CD14-positive monocyte (primary cell): ENCODE data around the gene ADGRF1. TPM values are rescaled to one million over a fixed set of nuclear protein-coding genes. Genes with fewer than 3 reads are reported as not detected.

Experiments
- DNase-seq, 3 donors: peaks; one replicate each; pipeline ENCODE4 v3.0.0-alpha.2; 2011 to 2022
- H2AFZ ChIP-seq: 2 replicates; pipeline ENCODE4 v1.6.0; 2012; ENCODE audit warnings: mild to moderate bottlenecking, low read depth, low read length, inconsistent platforms; ENCODE audit not compliant: insufficient read depth, poor library complexity, severe bottlenecking
- H3K27ac ChIP-seq, 2 donors: 1 replicate in 1 of 2; 2 replicates in 1 of 2; pipeline ENCODE4 v1.5.1; 2012 to 2013; ENCODE audit warnings: low read length in 2 of 2, control low read depth in 1 of 2, inconsistent platforms in 1 of 2, low read depth in 1 of 2, mild to moderate bottlenecking in 1 of 2
- H3K27me3 ChIP-seq, 2 donors: one replicate each; pipeline versions ENCODE4 v1.6.0 to v1.6.1; 2011 to 2013; ENCODE audit warnings: low read length in 2 of 2; ENCODE audit not compliant: control insufficient read depth in 2 of 2, insufficient read depth in 2 of 2
- H3K36me3 ChIP-seq, 2 donors: replicated peaks in 1 of 2; 1 replicate in 1 of 2; 2 replicates in 1 of 2; pipeline versions ENCODE4 v1.5.1 to v1.6.1; 2012 to 2013; ENCODE audit warnings: low read length in 2 of 2, control low read depth in 1 of 2, inconsistent platforms in 1 of 2, mild to moderate bottlenecking in 1 of 2; ENCODE audit not compliant: insufficient read depth in 2 of 2, control insufficient read depth in 1 of 2
- H3K4me1 ChIP-seq, 2 donors: 1 replicate in 1 of 2; 2 replicates in 1 of 2; pipeline versions ENCODE4 v1.5.1 to v1.6.1; 2012 to 2013; ENCODE audit warnings: low read length in 2 of 2, control low read depth in 1 of 2, inconsistent platforms in 1 of 2, mild to moderate bottlenecking in 1 of 2, moderate library complexity in 1 of 2; ENCODE audit not compliant: insufficient read depth in 2 of 2, control insufficient read depth in 1 of 2
- H3K4me2 ChIP-seq: replicated peaks from 2 replicates; pipeline ENCODE3; 2012; ENCODE audit warnings: low read length, moderate library complexity, mild to moderate bottlenecking; ENCODE audit not compliant: poor library complexity, severe bottlenecking; ENCODE audit errors: extremely low read depth
- H3K4me3 ChIP-seq, 3 experiments: fragments of 200-600 bp in 1 of 3; sonication (generic) in 1 of 3; replicated peaks in 1 of 3; 1 replicate in 2 of 3; 2 replicates in 1 of 3; pipeline ENCODE4 v1.5.1; 2011 to 2013; ENCODE audit warnings: low read length in 3 of 3, mild to moderate bottlenecking in 3 of 3, control low read depth in 2 of 3, low read depth in 2 of 3, inconsistent platforms in 1 of 3, moderate library complexity in 1 of 3
- H3K79me2 ChIP-seq: 2 replicates; pipeline ENCODE4 v1.6.0; 2012; ENCODE audit warnings: mild to moderate bottlenecking, control low read depth, inconsistent platforms, low read length, moderate library complexity; ENCODE audit not compliant: insufficient read depth
- H3K9ac ChIP-seq: 2 replicates; pipeline ENCODE4 v1.6.0; 2017; ENCODE audit warnings: low read length, mild to moderate bottlenecking; ENCODE audit not compliant: insufficient read depth, poor library complexity, severe bottlenecking
- H3K9me3 ChIP-seq, 2 donors: replicated peaks in 1 of 2; 1 replicate in 1 of 2; 2 replicates in 1 of 2; pipeline versions ENCODE4 v1.5.1 to v1.6.1; 2012 to 2013; ENCODE audit warnings: low read length in 2 of 2, control low read depth in 1 of 2; ENCODE audit not compliant: control insufficient read depth in 1 of 2, insufficient read depth in 1 of 2
- H4K20me1 ChIP-seq: 2 replicates; pipeline ENCODE4 v1.6.0; 2012; ENCODE audit warnings: mild to moderate bottlenecking, low read length, control low read depth, moderate library complexity; ENCODE audit not compliant: insufficient read depth
- H3K27ac Mint-ChIP-seq, 7 donors: one replicate each; pipeline ENCODE4 v1.8.0; 2020; ENCODE audit warnings: mild to moderate bottlenecking in 7 of 7, mixed read lengths in 7 of 7, moderate library complexity in 6 of 7, inconsistent platforms in 2 of 7
- H3K27me3 Mint-ChIP-seq, 3 donors: one replicate each; pipeline ENCODE4 v1.8.0; 2021 to 2022; ENCODE audit warnings: low read depth in 3 of 3, mild to moderate bottlenecking in 3 of 3, mixed read lengths in 3 of 3, moderate library complexity in 3 of 3, inconsistent platforms in 1 of 3
- H3K36me3 Mint-ChIP-seq, 2 donors: one replicate each; pipeline ENCODE4 v1.8.0; 2020; ENCODE audit warnings: mixed read lengths in 2 of 2, inconsistent platforms in 1 of 2, mild to moderate bottlenecking in 1 of 2
- H3K4me1 Mint-ChIP-seq: one replicate; pipeline ENCODE4 v1.8.0; 2020; ENCODE audit warnings: mild to moderate bottlenecking, mixed read lengths
- H3K4me3 Mint-ChIP-seq, 2 donors: one replicate each; pipeline ENCODE4 v1.8.0; 2020; ENCODE audit warnings: mild to moderate bottlenecking in 2 of 2, mixed read lengths in 2 of 2, moderate library complexity in 1 of 2
- H3K9me3 Mint-ChIP-seq, 7 donors: one replicate each; pipeline ENCODE4 v1.8.0; 2020 to 2022; ENCODE audit warnings: mixed read lengths in 7 of 7, mild to moderate bottlenecking in 6 of 7, moderate library complexity in 6 of 7, inconsistent platforms in 2 of 7
- WGBS: methylation state at CpG from one replicate; pipeline ENCODE4 v1.1.5; 2013; ENCODE audit warnings: missing lambda C conversion rate; ENCODE audit not compliant: insufficient coverage; 5-methylcytosine and 5-hydroxymethylcytosine counted together
- intact Hi-C, 2 donors: fragments of 100-400 bp; cut with micrococcal nuclease; formaldehyde crosslinking; loops; one replicate each; pipeline versions ENCODE4 v1.15.0 to v1.15.1; 2023
- polyA plus RNA-seq, 3 donors: library from polyadenylated mRNA; depleted of rRNA in 1 of 3; unstranded in 2 of 3; stranded (reverse) in 1 of 3; fragments of 300-500 nt in 2 of 3; fragments of >200 nt in 1 of 3; fragmentation: Illumina TruSeq in 2 of 3; gene quantifications; 1 replicate in 2 of 3; 2 replicates in 1 of 3; pipeline ENCODE4 v1.2.3, GENCODE V29; 2012 to 2021
- TF ChIP-seq, protein P1 (sequence below): fragments of 200-600 bp; IDR thresholded peaks from one replicate; pipeline ENCODE4 v1.8.0; 2022; ENCODE audit warnings: antibody characterized with exemption, mild to moderate bottlenecking

ADGRF1 gene
- polyA plus RNA-seq, 3 donors = 0.03 TPM; not detected in 2

- H3K27ac Mint-ChIP-seq = no peak overlapping the region
- H3K9me3 ChIP-seq = no peaks in the 10 kb centered on the region
- TF ChIP-seq, protein P1, sequence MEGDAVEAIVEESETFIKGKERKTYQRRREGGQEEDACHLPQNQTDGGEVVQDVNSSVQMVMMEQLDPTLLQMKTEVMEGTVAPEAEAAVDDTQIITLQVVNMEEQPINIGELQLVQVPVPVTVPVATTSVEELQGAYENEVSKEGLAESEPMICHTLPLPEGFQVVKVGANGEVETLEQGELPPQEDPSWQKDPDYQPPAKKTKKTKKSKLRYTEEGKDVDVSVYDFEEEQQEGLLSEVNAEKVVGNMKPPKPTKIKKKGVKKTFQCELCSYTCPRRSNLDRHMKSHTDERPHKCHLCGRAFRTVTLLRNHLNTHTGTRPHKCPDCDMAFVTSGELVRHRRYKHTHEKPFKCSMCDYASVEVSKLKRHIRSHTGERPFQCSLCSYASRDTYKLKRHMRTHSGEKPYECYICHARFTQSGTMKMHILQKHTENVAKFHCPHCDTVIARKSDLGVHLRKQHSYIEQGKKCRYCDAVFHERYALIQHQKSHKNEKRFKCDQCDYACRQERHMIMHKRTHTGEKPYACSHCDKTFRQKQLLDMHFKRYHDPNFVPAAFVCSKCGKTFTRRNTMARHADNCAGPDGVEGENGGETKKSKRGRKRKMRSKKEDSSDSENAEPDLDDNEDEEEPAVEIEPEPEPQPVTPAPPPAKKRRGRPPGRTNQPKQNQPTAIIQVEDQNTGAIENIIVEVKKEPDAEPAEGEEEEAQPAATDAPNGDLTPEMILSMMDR = no peak
- no peaks in the 10 kb centered on the region for H3K27me3 ChIP-seq
- peaks cover 6% of the 10 kb centered on the region for H3K4me1 Mint-ChIP-seq
- H3K9me3 Mint-ChIP-seq = peaks cover 0 to 3% (median 0%) of the 10 kb centered on the region in 7 donors
- no peaks in the 10 kb centered on the region for H3K36me3 Mint-ChIP-seq
- no peaks in the 10 kb centered on the region for H4K20me1 ChIP-seq
- no peaks in the 10 kb centered on the region for H3K27me3 Mint-ChIP-seq
- H3K4me3 Mint-ChIP-seq = no peak overlapping the region
- H3K27ac ChIP-seq = no peak overlapping the region
- DNase-seq = no peak
- H3K4me2 ChIP-seq = no peak overlapping the region
- H3K36me3 ChIP-seq = no peaks in the 10 kb centered on the region
- H3K9ac ChIP-seq = no peak overlapping the region
- H2AFZ ChIP-seq = no peak overlapping the region
- H3K4me1 ChIP-seq = no peaks in the 10 kb centered on the region
- no peak overlapping the region for H3K4me3 ChIP-seq
- no peaks in the 10 kb centered on the region for H3K79me2 ChIP-seq
- intact Hi-C loops = no loop called here
- WGBS = no CpG with 5 or more reads among the region's 1 CpG
Observed at GRCh38 chr6:47066418-47066817, 24.3 kb upstream of the ADGRF1 start.

DNA sequence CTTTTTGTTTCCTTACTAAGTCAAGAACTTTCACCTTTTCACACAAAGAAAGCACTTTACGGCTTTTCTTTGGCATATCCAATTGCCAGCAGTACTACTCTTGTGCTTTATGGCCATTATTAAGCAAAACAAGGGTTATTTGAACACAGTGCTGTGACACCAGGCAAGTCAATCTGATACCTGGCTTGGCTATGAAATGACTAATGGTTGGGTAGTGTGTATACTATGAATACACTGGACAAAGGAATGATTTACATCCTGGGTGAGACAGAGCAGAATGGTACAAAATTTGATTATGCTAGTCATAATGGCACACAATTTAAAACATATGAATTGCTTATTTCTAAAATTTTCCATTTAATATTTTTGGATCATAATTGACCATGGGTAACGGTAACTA is 22.1 kb upstream of the ADGRF1 start:
- Mint-ChIP-seq H3K27ac (no peak overlapping the region), H3K4me1 (peaks cover 10% of the 10 kb centered on the region), H3K27me3 (no peaks in the 10 kb centered on the region), H3K4me3 (no peak overlapping the region), H3K9me3 (peaks cover 0 to 2% (median 0%) of the 10 kb centered on the region in 7 donors), H3K36me3 (no peaks in the 10 kb centered on the region)
- WGBS = no CpG with 5 or more reads among the region's 2 CpGs
- Histone ChIP-seq H3K4me1 (no peaks in the 10 kb centered on the region), H3K79me2 (no peaks in the 10 kb centered on the region), H3K4me3 (no peak overlapping the region), H4K20me1 (no peaks in the 10 kb centered on the region), H3K27me3 (no peaks in the 10 kb centered on the region), H2AFZ (no peak overlapping the region), H3K27ac (no peak overlapping the region), H3K4me2 (no peak overlapping the region), H3K36me3 (no peaks in the 10 kb centered on the region), H3K9me3 (no peaks in the 10 kb centered on the region), H3K9ac (no peak overlapping the region)
- no peak for DNase-seq
- intact Hi-C loops = loop anchor here in 1 of 2 donors (5.0 kb wide), 1 partner anchor 372 kb away; no protein-coding TSS in a partner anchor
- TF ChIP-seq, protein P1 = no peak
